Measurements from ENCODE around the gene UBQLNL. TPM values are rescaled to one million over a fixed set of nuclear protein-coding genes. Genes with fewer than 3 reads are reported as not detected.

Gene UBQLNL
- not detected for polyA plus RNA-seq (2013, experiment 1 of 2)
- not detected for polyA plus RNA-seq (2013, experiment 2 of 2)

GRCh38 chr11:5516599-5516998 lies at the start of gene UBQLNL:
UBQLNL (minus strand) TSS chr11:5516699; CDS start chr11:5516441, 258 bp downstream.
- Histone ChIP-seq H3K36me3 (ENCODE audit: control insufficient read depth, insufficient read depth, low read length) (no peaks in the 10 kb centered on the region), H3K4me3 (ENCODE audit: extremely low read depth, insufficient read depth, low read length, poor library complexity, severe bottlenecking) (no peak within 1 kb of the TSS), H3K9me3 (ENCODE audit: control insufficient read depth, low read length) (no peaks in the 10 kb centered on the region), H3K4me1 (ENCODE audit: control insufficient read depth, insufficient read depth, low read length, poor library complexity, severe bottlenecking) (no peaks in the 10 kb centered on the region), H3K27ac (ENCODE audit: low read depth, low read length, severe bottlenecking) (no peak within 1 kb of the TSS)
- WGBS, 2 experiments (ENCODE audit: insufficient coverage in 2 of 2): no CpG with 5 or more reads among the region's 2 CpGs

- Histone ChIP-seq H3K36me3 (ENCODE audit: control insufficient read depth, insufficient read depth, low read length) (no peaks in the 10 kb centered on the region), H3K27ac (ENCODE audit: low read depth, low read length, severe bottlenecking) (no peak overlapping the region), H3K9me3 (ENCODE audit: control insufficient read depth, low read length) (no peaks in the 10 kb centered on the region), H3K4me1 (ENCODE audit: control insufficient read depth, insufficient read depth, low read length, poor library complexity, severe bottlenecking) (no peaks in the 10 kb centered on the region), H3K4me3 (ENCODE audit: extremely low read depth, insufficient read depth, low read length, poor library complexity, severe bottlenecking) (no peak overlapping the region)
- no CpG with 5 or more reads among the region's 1 CpG for WGBS, 2 experiments (ENCODE audit: insufficient coverage in 2 of 2)
Observed at GRCh38 chr11:5564259-5565019, 47.9 kb upstream of the UBQLNL start.

GRCh38 chr11:5557751-5558150 lies 41.3 kb upstream of the UBQLNL start:
- Histone ChIP-seq H3K4me3 (ENCODE audit: extremely low read depth, insufficient read depth, low read length, poor library complexity, severe bottlenecking) (no peak overlapping the region), H3K36me3 (ENCODE audit: control insufficient read depth, insufficient read depth, low read length) (no peaks in the 10 kb centered on the region), H3K27ac (ENCODE audit: low read depth, low read length, severe bottlenecking) (no peak overlapping the region), H3K4me1 (ENCODE audit: control insufficient read depth, insufficient read depth, low read length, poor library complexity, severe bottlenecking) (no peaks in the 10 kb centered on the region), H3K9me3 (ENCODE audit: control insufficient read depth, low read length) (no peaks in the 10 kb centered on the region)
- whole genome bisulfite sequencing, 2 experiments (ENCODE audit: insufficient coverage in 2 of 2): no CpG with 5 or more reads among the region's 3 CpGs

GRCh38 chr11:5556596-5557188 lies 40.2 kb upstream of the UBQLNL start:
- H3K4me1 ChIP-seq (ENCODE audit: control insufficient read depth, insufficient read depth, low read length, poor library complexity, severe bottlenecking): no peaks in the 10 kb centered on the region
- H3K9me3 ChIP-seq (ENCODE audit: control insufficient read depth, low read length): no peaks in the 10 kb centered on the region
- no peak overlapping the region for H3K4me3 ChIP-seq (ENCODE audit: extremely low read depth, insufficient read depth, low read length, poor library complexity, severe bottlenecking)
- 81 to 83% methylated on average over 3 of the region's 3 CpGs for WGBS, 2 experiments (ENCODE audit: insufficient coverage in 2 of 2)
- no peak overlapping the region for H3K27ac ChIP-seq (ENCODE audit: low read depth, low read length, severe bottlenecking)
- no peaks in the 10 kb centered on the region for H3K36me3 ChIP-seq (ENCODE audit: control insufficient read depth, insufficient read depth, low read length)

- no peak overlapping the region for H3K27ac ChIP-seq (ENCODE audit: low read depth, low read length, severe bottlenecking)
- peaks cover 3% of the 10 kb centered on the region for H3K4me1 ChIP-seq (ENCODE audit: control insufficient read depth, insufficient read depth, low read length, poor library complexity, severe bottlenecking)
- no peak overlapping the region for H3K4me3 ChIP-seq (ENCODE audit: extremely low read depth, insufficient read depth, low read length, poor library complexity, severe bottlenecking)
- H3K36me3 ChIP-seq (ENCODE audit: control insufficient read depth, insufficient read depth, low read length): no peaks in the 10 kb centered on the region
- H3K9me3 ChIP-seq (ENCODE audit: control insufficient read depth, low read length): no peaks in the 10 kb centered on the region
Observed at GRCh38 chr11:5553343-5553742, 36.8 kb upstream of the UBQLNL start.

- no peak overlapping the region for H3K27ac ChIP-seq (ENCODE audit: low read depth, low read length, severe bottlenecking)
- H3K36me3 ChIP-seq (ENCODE audit: control insufficient read depth, insufficient read depth, low read length): no peaks in the 10 kb centered on the region
- peaks cover 3% of the 10 kb centered on the region for H3K4me1 ChIP-seq (ENCODE audit: control insufficient read depth, insufficient read depth, low read length, poor library complexity, severe bottlenecking)
- WGBS, 2 experiments (ENCODE audit: insufficient coverage in 2 of 2): 71% methylated on average over 3 to 4 of the region's 5 CpGs
- no peaks in the 10 kb centered on the region for H3K9me3 ChIP-seq (ENCODE audit: control insufficient read depth, low read length)
- no peak overlapping the region for H3K4me3 ChIP-seq (ENCODE audit: extremely low read depth, insufficient read depth, low read length, poor library complexity, severe bottlenecking)
Observed at GRCh38 chr11:5550440-5551095, 34.1 kb upstream of the UBQLNL start.

GRCh38 chr11:5548440-5548839 lies 31.9 kb upstream of the UBQLNL start, which contains the start of gene OR52H1:
OR52H1 (minus strand) TSS chr11:5548540; CDS start chr11:5545505, 3,035 bp downstream.
- Histone ChIP-seq H3K4me1 (ENCODE audit: control insufficient read depth, insufficient read depth, low read length, poor library complexity, severe bottlenecking) (peaks cover 3% of the 10 kb centered on the region), H3K4me3 (ENCODE audit: extremely low read depth, insufficient read depth, low read length, poor library complexity, severe bottlenecking) (no peak within 1 kb of the TSS), H3K36me3 (ENCODE audit: control insufficient read depth, insufficient read depth, low read length) (no peaks in the 10 kb centered on the region), H3K9me3 (ENCODE audit: control insufficient read depth, low read length) (no peaks in the 10 kb centered on the region), H3K27ac (ENCODE audit: low read depth, low read length, severe bottlenecking) (no peak within 1 kb of the TSS)
- WGBS, 2 experiments (ENCODE audit: insufficient coverage in 2 of 2): no CpG with 5 or more reads among the region's 1 CpG

- 100% methylated on average over 1 of the region's 1 CpG; no CpG with 5 or more reads in 1 of the 2 experiments for WGBS, 2 experiments (ENCODE audit: insufficient coverage in 2 of 2)
- Histone ChIP-seq H3K4me3 (ENCODE audit: extremely low read depth, insufficient read depth, low read length, poor library complexity, severe bottlenecking) (no peak overlapping the region), H3K4me1 (ENCODE audit: control insufficient read depth, insufficient read depth, low read length, poor library complexity, severe bottlenecking) (peaks cover 3% of the 10 kb centered on the region), H3K36me3 (ENCODE audit: control insufficient read depth, insufficient read depth, low read length) (no peaks in the 10 kb centered on the region), H3K9me3 (ENCODE audit: control insufficient read depth, low read length) (no peaks in the 10 kb centered on the region), H3K27ac (ENCODE audit: low read depth, low read length, severe bottlenecking) (no peak overlapping the region)
Observed at GRCh38 chr11:5547982-5548381, 31.5 kb upstream of the UBQLNL start.

GRCh38 chr11:5546457-5546856 lies 30.0 kb upstream of the UBQLNL start:
- H3K4me1 ChIP-seq (ENCODE audit: control insufficient read depth, insufficient read depth, low read length, poor library complexity, severe bottlenecking): peaks cover 3% of the 10 kb centered on the region
- WGBS, 2 experiments (ENCODE audit: insufficient coverage in 2 of 2): 80 to 84% methylated on average over 1 to 2 of the region's 3 CpGs
- no peak overlapping the region for H3K27ac ChIP-seq (ENCODE audit: low read depth, low read length, severe bottlenecking)
- no peaks in the 10 kb centered on the region for H3K9me3 ChIP-seq (ENCODE audit: control insufficient read depth, low read length)
- no peak overlapping the region for H3K4me3 ChIP-seq (ENCODE audit: extremely low read depth, insufficient read depth, low read length, poor library complexity, severe bottlenecking)
- no peaks in the 10 kb centered on the region for H3K36me3 ChIP-seq (ENCODE audit: control insufficient read depth, insufficient read depth, low read length)

GRCh38 chr11:5541427-5541826 lies 24.9 kb upstream of the UBQLNL start:
- Histone ChIP-seq H3K36me3 (ENCODE audit: control insufficient read depth, insufficient read depth, low read length) (no peaks in the 10 kb centered on the region), H3K27ac (ENCODE audit: low read depth, low read length, severe bottlenecking) (no peak overlapping the region), H3K4me1 (ENCODE audit: control insufficient read depth, insufficient read depth, low read length, poor library complexity, severe bottlenecking) (no peaks in the 10 kb centered on the region), H3K4me3 (ENCODE audit: extremely low read depth, insufficient read depth, low read length, poor library complexity, severe bottlenecking) (no peak overlapping the region), H3K9me3 (ENCODE audit: control insufficient read depth, low read length) (no peaks in the 10 kb centered on the region)
- WGBS, 2 experiments (ENCODE audit: insufficient coverage in 2 of 2): no CpG with 5 or more reads among the region's 1 CpG

- Histone ChIP-seq H3K36me3 (ENCODE audit: control insufficient read depth, insufficient read depth, low read length) (no peaks in the 10 kb centered on the region), H3K4me1 (ENCODE audit: control insufficient read depth, insufficient read depth, low read length, poor library complexity, severe bottlenecking) (no peaks in the 10 kb centered on the region), H3K27ac (ENCODE audit: low read depth, low read length, severe bottlenecking) (no peak overlapping the region), H3K4me3 (ENCODE audit: extremely low read depth, insufficient read depth, low read length, poor library complexity, severe bottlenecking) (no peak overlapping the region), H3K9me3 (ENCODE audit: control insufficient read depth, low read length) (no peaks in the 10 kb centered on the region)
Observed at GRCh38 chr11:5536482-5536881, 20.0 kb upstream of the UBQLNL start.

Data from mesodermal cell (in vitro differentiated cells).